PC-9 (cell line): ENCODE measurements around the gene HEXA. TPM values are rescaled to one million over a fixed set of nuclear protein-coding genes. Genes with fewer than 3 reads are reported as not detected.

Source experiments
- BruUV-seq: library from RNA; stranded (reverse); fragments of 400-500 nt; replicated peaks from 2 replicates; lab custom pipeline; 2021; lab: Mats Ljungman, UMichigan
- CTCF ChIA-PET: fragments of 300-600 bp; sonication (Branson Sonifier 250); formaldehyde crosslinking; loops from one replicate; lab custom pipeline; 2022; ENCODE audit warnings: antibody characterized with exemption; lab: Charles Lee
- POLR2A ChIA-PET: fragments of 300-600 bp; sonication (Branson Sonifier 250); formaldehyde crosslinking; loops from one replicate; lab custom pipeline; 2022; ENCODE audit warnings: antibody characterized with exemption; ENCODE audit not compliant: unreplicated experiment; lab: Charles Lee
- DNase-seq, 2 experiments: peaks; one replicate each; pipeline versions ENCODE4 v3.0.0 to v3.0.0-alpha.2; 2015 to 2022; ENCODE audit warnings: mixed read lengths in 1 of 2
- H2AFZ ChIP-seq: fragments of 200-600 bp; sonication (generic); 2 replicates; pipeline ENCODE4 v1.8.1; 2017; ENCODE audit warnings: antibody characterized with exemption
- H3F3A ChIP-seq: fragments of 200-600 bp; sonication (generic); 2 replicates; pipeline ENCODE4 v1.8.1; 2017; ENCODE audit warnings: antibody characterized with exemption, mild to moderate bottlenecking, low read depth; ENCODE audit not compliant: insufficient read depth
- H3K27ac ChIP-seq: fragments of 200-600 bp; sonication (generic); 2 replicates; pipeline ENCODE4 v1.6.1; 2016; ENCODE audit warnings: mixed run types
- H3K27me3 ChIP-seq: fragments of 200-600 bp; sonication (generic); 2 replicates; pipeline ENCODE4 v1.6.1; 2016; ENCODE audit warnings: low read depth, mixed run types; ENCODE audit not compliant: insufficient read depth
- H3K36me3 ChIP-seq: fragments of 200-600 bp; sonication (generic); 2 replicates; pipeline ENCODE4 v1.6.1; 2016; ENCODE audit warnings: low read depth, mixed run types
- H3K4me1 ChIP-seq: fragments of 200-600 bp; sonication (generic); replicated peaks from 2 replicates; pipeline ENCODE4 v1.6.1; 2016; ENCODE audit warnings: mixed run types; ENCODE audit not compliant: insufficient read depth
- H3K4me2 ChIP-seq: fragments of 200-600 bp; sonication (generic); 2 replicates; pipeline ENCODE4 v1.6.1; 2017; ENCODE audit warnings: mixed run types
- H3K4me3 ChIP-seq: fragments of 200-600 bp; sonication (generic); 2 replicates; pipeline ENCODE4 v1.6.1; 2016; ENCODE audit warnings: mixed run types
- H3K79me2 ChIP-seq: fragments of 200-600 bp; sonication (generic); 2 replicates; pipeline ENCODE4 v1.6.1; 2017; ENCODE audit warnings: low read depth, mixed run types
- H3K9me2 ChIP-seq: fragments of 200-600 bp; sonication (generic); 2 replicates; pipeline ENCODE4 v1.8.1; 2017; ENCODE audit warnings: mild to moderate bottlenecking; ENCODE audit not compliant: insufficient read depth
- H3K9me3 ChIP-seq: fragments of 200-600 bp; sonication (generic); 2 replicates; pipeline ENCODE4 v1.8.1; 2016; ENCODE audit warnings: low read depth; ENCODE audit not compliant: insufficient read depth
- H4K20me1 ChIP-seq: fragments of 200-600 bp; sonication (generic); 2 replicates; pipeline ENCODE4 v1.8.1; 2017; ENCODE audit not compliant: insufficient read depth
- CTCF ChIP-seq: fragments of 200-600 bp; sonication (generic); conservative IDR thresholded peaks from 2 replicates; pipeline ENCODE4 v1.6.1; 2017; ENCODE audit warnings: mixed run types, antibody characterized with exemption, mild to moderate bottlenecking, moderate library complexity
- EZH2 ChIP-seq: fragments of 200-600 bp; sonication (generic); IDR thresholded peaks from 2 replicates; pipeline ENCODE4 v1.8.0; 2017; ENCODE audit warnings: antibody characterized with exemption, low read depth
- intact Hi-C: fragments of 100-400 bp; cut with micrococcal nuclease; formaldehyde crosslinking; loops from one replicate; pipeline ENCODE4 v1.10.0; 2022; ENCODE audit not compliant: unreplicated experiment
- total RNA-seq: library from RNA; stranded (reverse); gene quantifications from 2 replicates; pipeline ENCODE4 v1.2.3, GENCODE V29; 2021

HEXA gene
- total RNA-seq, 1 experiment from 2014 or later = 129 TPM

- no peaks in the 10 kb centered on the region for H3K79me2 ChIP-seq
- intact Hi-C loops = no loop called here
- no peak overlapping the region for H3K4me3 ChIP-seq
- TF ChIP-seq EZH2 = no peak
- TF ChIP-seq CTCF = no peak
- ChIA-PET POLR2A (no interaction called here), CTCF (no interaction called here)
- no peaks in the 10 kb centered on the region for H3K4me1 ChIP-seq
- DNase-seq = peak in 1 of 2 experiments; percentile 69
- 0 out of 2 replicates have a peak, but pooled peaks cover 5% of the 10 kb centered on the region for H3K36me3 ChIP-seq
- H3K27ac ChIP-seq = no peak overlapping the region
- no peaks in the 10 kb centered on the region for H4K20me1 ChIP-seq
- no peaks in the 10 kb centered on the region; the same call in 1 of the 2 replicates for H3F3A ChIP-seq
- no peaks in the 10 kb centered on the region for H3K27me3 ChIP-seq
- no peaks in the 10 kb centered on the region for H3K9me2 ChIP-seq
- BruUV-seq = no TSS peak
- H3K9me3 ChIP-seq = 0 out of 2 replicates have a peak, but pooled peaks cover 4% of the 10 kb centered on the region
- H2AFZ ChIP-seq = no peak overlapping the region
- no peak overlapping the region for H3K4me2 ChIP-seq
Observed at GRCh38 chr15:72319360-72319984, 56.3 kb downstream of the HEXA start.

- no TSS peak for BruUV-seq
- Histone ChIP-seq H3K4me2 (no peak overlapping the region), H2AFZ (no peak overlapping the region), H3K9me3 (no peaks in the 10 kb centered on the region), H3K9me2 (no peaks in the 10 kb centered on the region), H3F3A (no peaks in the 10 kb centered on the region; the same call in 1 of the 2 replicates), H3K36me3 (0 out of 2 replicates have a peak, but pooled peaks cover 2% of the 10 kb centered on the region), H3K4me3 (no peak overlapping the region), H3K27ac (no peak overlapping the region), H3K27me3 (no peaks in the 10 kb centered on the region), H3K4me1 (no peaks in the 10 kb centered on the region), H4K20me1 (no peaks in the 10 kb centered on the region), H3K79me2 (no peaks in the 10 kb centered on the region)
- TF ChIP-seq EZH2 = no peak
- TF ChIP-seq CTCF = no peak
- ChIA-PET POLR2A (no interaction called here), CTCF (no interaction called here)
- no peak for DNase-seq
- intact Hi-C loops = no loop called here
Observed at GRCh38 chr15:72318408-72318942, 57.3 kb downstream of the HEXA start.

GRCh38 chr15:72315706-72316370, 60.0 kb downstream of the HEXA start:
- Histone ChIP-seq H3K79me2 (no peaks in the 10 kb centered on the region), H3K27me3 (no peaks in the 10 kb centered on the region), H3K4me3 (no peak overlapping the region), H3K27ac (no peak overlapping the region), H3K4me2 (no peak overlapping the region), H3K36me3 (no peaks in the 10 kb centered on the region), H3K9me2 (no peaks in the 10 kb centered on the region), H3K4me1 (no peaks in the 10 kb centered on the region), H3K9me3 (no peaks in the 10 kb centered on the region), H3F3A (no peaks in the 10 kb centered on the region; the same call in 1 of the 2 replicates), H4K20me1 (no peaks in the 10 kb centered on the region), H2AFZ (no peak overlapping the region)
- ChIA-PET CTCF (no interaction called here), POLR2A (no interaction called here)
- intact Hi-C loops = no loop called here
- TF ChIP-seq EZH2 (no peak), CTCF (no peak)
- BruUV-seq = no TSS peak
- no peak for DNase-seq
